Endothelial cell of umbilical vein (primary cell): ENCODE data around the gene LY9. TPM values are rescaled to one million over a fixed set of nuclear protein-coding genes. Genes with fewer than 3 reads are reported as not detected.

ENCODE experiments used
- BruUV-seq: library from RNA; stranded (reverse); fragments of 400-500 nt; replicated peaks from 2 replicates; lab custom pipeline; 2021; lab: Mats Ljungman, UMichigan
- CTCF ChIA-PET: fragments of 300-600, 350-600 bp; sonication (Branson Sonifier 250); formaldehyde crosslinking; loops from one replicate; lab custom pipeline; 2021; ENCODE audit warnings: antibody characterized with exemption, inconsistent platforms; lab: Charles Lee
- POLR2A ChIA-PET: fragments of 300-600, 350-600 bp; sonication (Branson Sonifier 250); formaldehyde crosslinking; loops from one replicate; lab custom pipeline; 2021; ENCODE audit warnings: antibody characterized with exemption, inconsistent platforms; lab: Charles Lee
- DNase-seq: peaks from one replicate; pipeline ENCODE4 v3.0.0-alpha.2; 2011; ENCODE audit warnings: low read depth, low spot score
- FAIRE-seq: peaks from 2 replicates; lab custom pipeline; 2011; peaks lifted over from hg19 to GRCh38; lab: Jason Lieb, UNC
- H2AFZ ChIP-seq: 2 replicates; pipeline ENCODE4 v1.6.0; 2012; ENCODE audit warnings: low read depth, low read length, control low read depth, inconsistent platforms
- H3K27ac ChIP-seq: 2 replicates; pipeline ENCODE4 v1.5.1; 2011; ENCODE audit warnings: low read depth, mild to moderate bottlenecking, control low read depth, low read length, moderate library complexity; ENCODE audit not compliant: insufficient read depth
- H3K27me3 ChIP-seq, 2 experiments: 2 replicates each; pipeline versions ENCODE4 v1.6.0 to v1.6.1; 2011; ENCODE audit warnings: low read length in 2 of 2, mixed read lengths in 1 of 2; ENCODE audit not compliant: control insufficient read depth in 2 of 2, insufficient read depth in 2 of 2
- H3K36me3 ChIP-seq, 2 experiments: 2 replicates in 1 of 2; 3 replicates in 1 of 2; pipeline ENCODE4 v1.5.1; 2011; ENCODE audit warnings: low read length in 2 of 2, mild to moderate bottlenecking in 1 of 2, moderate library complexity in 1 of 2; ENCODE audit not compliant: control insufficient read depth in 2 of 2, insufficient read depth in 2 of 2; ENCODE audit errors: extremely low read depth in 1 of 2
- H3K4me1 ChIP-seq: 3 replicates; pipeline ENCODE4 v1.5.1; 2011; ENCODE audit warnings: mild to moderate bottlenecking, low read length; ENCODE audit not compliant: control insufficient read depth, insufficient read depth; ENCODE audit errors: extremely low read depth
- H3K4me2 ChIP-seq: 2 replicates; pipeline ENCODE4 v1.6.1; 2011; ENCODE audit warnings: low read length, control low read depth, mixed read lengths; ENCODE audit not compliant: insufficient read depth
- H3K4me3 ChIP-seq, 3 experiments: fragments of 200-600 bp in 1 of 3; sonication (generic), shearing (Covaris generic) in 1 of 3; replicated peaks in 1 of 3; 2 replicates each; pipeline ENCODE4 v1.5.1; 2011 to 2016; ENCODE audit warnings: control low read depth in 3 of 3, low read length in 3 of 3, mild to moderate bottlenecking in 2 of 3, inconsistent platforms in 1 of 3, low read depth in 1 of 3, moderate library complexity in 1 of 3; ENCODE audit not compliant: insufficient read depth in 1 of 3
- H3K79me2 ChIP-seq: 2 replicates; pipeline ENCODE4 v1.6.0; 2012; ENCODE audit warnings: low read length, inconsistent platforms; ENCODE audit not compliant: control insufficient read depth, insufficient read depth
- H3K9ac ChIP-seq: replicated peaks from 2 replicates; pipeline ENCODE3; 2011; ENCODE audit warnings: low read length, control low read depth; ENCODE audit not compliant: insufficient read depth; ENCODE audit errors: extremely low read depth
- H3K9me1 ChIP-seq: replicated peaks from 3 replicates; pipeline ENCODE4 v1.6.0; 2011; ENCODE audit warnings: mild to moderate bottlenecking, low read length; ENCODE audit not compliant: control insufficient read depth, insufficient read depth; ENCODE audit errors: extremely low read depth
- H3K9me3 ChIP-seq: replicated peaks from 2 replicates; pipeline ENCODE4 v1.5.1; 2012; ENCODE audit warnings: low read length, inconsistent platforms; ENCODE audit not compliant: control insufficient read depth, insufficient read depth
- H4K20me1 ChIP-seq: replicated peaks from 2 replicates; pipeline ENCODE3; 2011; ENCODE audit warnings: mild to moderate bottlenecking, low read length; ENCODE audit not compliant: control insufficient read depth, insufficient read depth; ENCODE audit errors: extremely low read depth
- EZH2 ChIP-seq: IDR thresholded peaks from 2 replicates; pipeline ENCODE4 v1.6.1; 2012; ENCODE audit warnings: borderline replicate concordance, low read depth, mild to moderate bottlenecking, moderate library complexity, low read length, inconsistent platforms; ENCODE audit not compliant: severe bottlenecking
- FOS ChIP-seq: IDR thresholded peaks from 2 replicates; pipeline ENCODE4 v1.6.1; 2011; ENCODE audit warnings: mild to moderate bottlenecking, low read length, moderate library complexity, borderline replicate concordance; ENCODE audit not compliant: insufficient read depth
- GATA2 ChIP-seq: IDR thresholded peaks from 2 replicates; pipeline ENCODE4 v1.7.0; 2011; ENCODE audit warnings: low read depth, mild to moderate bottlenecking, moderate library complexity, mixed read lengths, low read length; ENCODE audit not compliant: insufficient read length, insufficient read depth
- JUN ChIP-seq: IDR thresholded peaks from 2 replicates; pipeline ENCODE4 v1.6.1; 2011; ENCODE audit warnings: borderline replicate concordance, low read depth; ENCODE audit not compliant: insufficient read length, insufficient read depth
- MYC ChIP-seq: IDR thresholded peaks from one replicate; pipeline ENCODE4 v1.6.1; 2011; ENCODE audit warnings: mild to moderate bottlenecking, low read depth, low read length
- POLR2A ChIP-seq: IDR thresholded peaks from 2 replicates; pipeline ENCODE4 v1.6.1; 2012; ENCODE audit warnings: low read depth, mild to moderate bottlenecking, control low read depth, low read length
- POLR2AphosphoS5 ChIP-seq: IDR thresholded peaks from 2 replicates; pipeline ENCODE4 v1.6.1; 2012; ENCODE audit warnings: low read depth, mild to moderate bottlenecking, control low read depth, low read length, moderate library complexity; ENCODE audit not compliant: insufficient read depth
- dilution Hi-C: fragments of 300-500 bp; cut with MboI; formaldehyde crosslinking; loops from one replicate; pipeline ENCODE4 v1.15.0; 2019; ENCODE audit warnings: low sequenced_read_pairs; ENCODE audit not compliant: extremely low pct_ligation_motif_present
- intact Hi-C: fragments of 100-400 bp; cut with micrococcal nuclease; formaldehyde crosslinking; loops from one replicate; pipeline ENCODE4 v1.10.0; 2022
- polyA plus RNA-seq, 4 experiments: library from polyadenylated mRNA; depleted of rRNA in 3 of 4; stranded (reverse) in 3 of 4; unstranded in 1 of 4; fragments of >200 nt; gene quantifications; 2 replicates each; pipeline versions ENCODE4 v1.2.1 to v1.2.3, GENCODE V29; 2011 to 2012; ENCODE audit warnings: missing spikeins in 1 of 4
- total RNA-seq: library from RNA; stranded (reverse); gene quantifications from 2 replicates; pipeline ENCODE4 v1.2.3, GENCODE V29; 2021
- TF ChIP-seq, protein P1 (sequence below), 2 donors: IDR thresholded peaks; 1 replicate in 1 of 2; 2 replicates in 1 of 2; pipeline ENCODE4 v1.5.1; 2011; ENCODE audit warnings: low read length in 2 of 2, mild to moderate bottlenecking in 2 of 2, moderate library complexity in 2 of 2, control low read depth in 1 of 2, inconsistent platforms in 1 of 2, low read depth in 1 of 2; ENCODE audit not compliant: insufficient read depth in 1 of 2; ENCODE audit errors: extremely low read depth in 1 of 2
- TF ChIP-seq, protein P2 (sequence below): IDR thresholded peaks from 2 replicates; pipeline ENCODE4 v1.6.1; 2011; ENCODE audit not compliant: insufficient read depth, insufficient read length

LY9 gene
- total and polyA plus RNA-seq, 2 donors (not counting 3 experiments of a cell fraction or from before 2014, with no cell fraction given), result not detected

DNA sequence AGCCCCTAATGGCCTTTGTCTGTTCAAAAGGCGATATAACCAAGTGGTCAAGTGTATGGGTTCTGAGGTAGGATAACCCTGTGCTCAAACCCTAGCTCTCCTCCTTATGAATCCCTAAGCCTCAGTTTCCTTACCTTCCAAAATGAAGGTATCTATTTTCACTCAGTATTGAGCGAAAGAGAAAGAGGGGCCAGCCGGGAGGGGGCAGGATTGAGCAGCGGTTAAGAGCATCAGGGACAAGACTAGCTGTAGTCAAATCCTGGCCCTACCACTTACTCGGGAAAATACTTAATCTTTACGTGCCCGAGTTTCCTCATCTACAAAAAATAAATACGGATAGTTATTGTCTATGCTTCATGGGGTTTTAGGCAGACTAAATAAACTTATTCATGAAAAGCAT, 25.7 kb downstream of the LY9 start:
- H3K4me1 ChIP-seq, result no peaks in the 10 kb centered on the region
- FAIRE-seq (no peak), DNase-seq (no peak)
- ChIA-PET POLR2A (no interaction called here), CTCF (interaction anchor here (1.0 to 1.5 kb wide), 3 partner anchors 10 to 276 kb away, joined by 3 to 5 read pairs (median 3); no protein-coding TSS in a partner anchor)
- TF ChIP-seq FOS (no peak), EZH2 (no peak)
- TF ChIP-seq, protein P1, sequence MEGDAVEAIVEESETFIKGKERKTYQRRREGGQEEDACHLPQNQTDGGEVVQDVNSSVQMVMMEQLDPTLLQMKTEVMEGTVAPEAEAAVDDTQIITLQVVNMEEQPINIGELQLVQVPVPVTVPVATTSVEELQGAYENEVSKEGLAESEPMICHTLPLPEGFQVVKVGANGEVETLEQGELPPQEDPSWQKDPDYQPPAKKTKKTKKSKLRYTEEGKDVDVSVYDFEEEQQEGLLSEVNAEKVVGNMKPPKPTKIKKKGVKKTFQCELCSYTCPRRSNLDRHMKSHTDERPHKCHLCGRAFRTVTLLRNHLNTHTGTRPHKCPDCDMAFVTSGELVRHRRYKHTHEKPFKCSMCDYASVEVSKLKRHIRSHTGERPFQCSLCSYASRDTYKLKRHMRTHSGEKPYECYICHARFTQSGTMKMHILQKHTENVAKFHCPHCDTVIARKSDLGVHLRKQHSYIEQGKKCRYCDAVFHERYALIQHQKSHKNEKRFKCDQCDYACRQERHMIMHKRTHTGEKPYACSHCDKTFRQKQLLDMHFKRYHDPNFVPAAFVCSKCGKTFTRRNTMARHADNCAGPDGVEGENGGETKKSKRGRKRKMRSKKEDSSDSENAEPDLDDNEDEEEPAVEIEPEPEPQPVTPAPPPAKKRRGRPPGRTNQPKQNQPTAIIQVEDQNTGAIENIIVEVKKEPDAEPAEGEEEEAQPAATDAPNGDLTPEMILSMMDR (IDR thresholded peaks at IDR 0.05; ENCODE audit: extremely low read depth in 1 of 2, insufficient read depth in 1 of 2, low read depth in 1 of 2, low read length in 2 of 2), result peak; percentile 5 to 19
- no peaks in the 10 kb centered on the region for H4K20me1 ChIP-seq
- no peak overlapping the region for H2AFZ ChIP-seq
- no peaks in the 10 kb centered on the region for H3K79me2 ChIP-seq
- H3K27me3 ChIP-seq, result no peaks in the 10 kb centered on the region
- no peak overlapping the region for H3K27ac ChIP-seq
- no peaks in the 10 kb centered on the region for H3K36me3 ChIP-seq
- H3K9ac ChIP-seq, result no peak overlapping the region
- H3K4me3 ChIP-seq, result no peak overlapping the region
- BruUV-seq, result no TSS peak
- H3K4me2 ChIP-seq, result no peak overlapping the region
- H3K9me1 ChIP-seq, result no peaks in the 10 kb centered on the region
- no peaks in the 10 kb centered on the region for H3K9me3 ChIP-seq
- intact Hi-C loops, result no loop called here
- dilution Hi-C loops, result no loop called here

DNA sequence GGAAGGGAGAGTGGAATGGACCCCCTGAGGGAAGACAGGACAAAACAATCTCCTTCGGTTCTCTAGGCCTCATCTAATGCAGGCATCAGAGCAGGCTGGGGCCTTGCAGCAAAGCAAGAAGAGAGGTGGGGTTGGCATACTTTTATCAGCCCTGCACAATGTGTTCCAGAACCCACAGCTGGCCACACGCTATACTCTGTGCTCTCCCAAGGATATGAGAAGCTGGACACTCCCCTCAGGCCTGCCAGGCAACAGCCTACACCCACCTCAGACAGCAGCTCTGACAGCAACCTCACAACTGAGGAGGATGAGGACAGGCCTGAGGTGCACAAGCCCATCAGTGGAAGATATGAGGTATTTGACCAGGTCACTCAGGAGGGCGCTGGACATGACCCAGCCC, 27.3 kb downstream of the LY9 start:
- no TSS peak for BruUV-seq
- dilution Hi-C loops, result no loop called here
- Histone ChIP-seq H3K9ac (no peak overlapping the region), H3K4me3 (no peak overlapping the region), H3K79me2 (no peaks in the 10 kb centered on the region), H3K4me1 (no peaks in the 10 kb centered on the region), H3K9me3 (no peaks in the 10 kb centered on the region), H3K27ac (no peak overlapping the region), H4K20me1 (no peaks in the 10 kb centered on the region), H3K27me3 (no peaks in the 10 kb centered on the region), H2AFZ (no peak overlapping the region), H3K9me1 (no peaks in the 10 kb centered on the region), H3K36me3 (no peaks in the 10 kb centered on the region), H3K4me2 (no peak overlapping the region)
- FAIRE-seq (no peak), DNase-seq (no peak)
- CTCF ChIA-PET, result no interaction called here
- TF ChIP-seq POLR2A (no peak), GATA2 (no peak), FOS (no peak), EZH2 (no peak), POLR2AphosphoS5 (no peak), JUN (no peak), MYC (no peak)
- TF ChIP-seq, protein P2, sequence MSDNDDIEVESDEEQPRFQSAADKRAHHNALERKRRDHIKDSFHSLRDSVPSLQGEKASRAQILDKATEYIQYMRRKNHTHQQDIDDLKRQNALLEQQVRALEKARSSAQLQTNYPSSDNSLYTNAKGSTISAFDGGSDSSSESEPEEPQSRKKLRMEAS, result no peak
- TF ChIP-seq, protein P1 (IDR thresholded peaks at IDR 0.05; ENCODE audit: extremely low read depth in 1 of 2, insufficient read depth in 1 of 2, low read depth in 1 of 2, low read length in 2 of 2), result no peak
- POLR2A ChIA-PET, result no interaction called here
- intact Hi-C loops, result no loop called here
